ENCODE data around the gene RNF183. TPM values are rescaled to one million over a fixed set of nuclear protein-coding genes. Genes with fewer than 3 reads are reported as not detected.

The RNF183 gene
- total RNA-seq, 1 donor from 2014 or later: not detected

DNA sequence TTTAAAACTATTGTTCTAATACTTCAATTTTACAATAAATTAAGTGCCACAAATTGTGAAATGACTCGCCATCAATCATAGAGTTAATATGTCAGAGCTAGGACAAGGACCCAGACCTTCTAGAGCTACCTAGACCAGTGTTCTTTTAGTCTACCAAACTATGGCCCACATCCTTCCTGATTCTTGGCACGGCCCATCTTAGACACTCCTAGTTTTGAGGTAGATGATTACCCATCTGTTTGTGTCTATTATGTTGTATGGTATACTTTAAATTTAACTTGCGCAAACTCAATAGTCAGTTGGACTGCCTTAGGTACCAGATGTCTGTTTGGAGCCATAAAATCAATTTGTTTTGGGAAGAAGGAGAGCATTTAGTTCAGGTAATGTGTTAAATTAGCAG, 45.3 kb downstream of the RNF183 start:
- peaks cover 5% of the 10 kb centered on the region for H4K20me1 ChIP-seq (ENCODE audit: insufficient read depth, low read length)
- H3K27ac Mint-ChIP-seq (ENCODE audit: unreplicated experiment): no peak overlapping the region
- no peak overlapping the region for H3K27ac ChIP-seq (ENCODE audit: low read depth, low read length)
- H3K4me1 Mint-ChIP-seq (ENCODE audit: low read depth, unreplicated experiment): no peaks in the 10 kb centered on the region
- H3K9ac ChIP-seq (ENCODE audit: low read length): no peak overlapping the region
- no peak for TF ChIP-seq EZH2 (IDR thresholded peaks at IDR 0.05; ENCODE audit: insufficient read depth, low read length)
- TF ChIP-seq, protein P1, sequence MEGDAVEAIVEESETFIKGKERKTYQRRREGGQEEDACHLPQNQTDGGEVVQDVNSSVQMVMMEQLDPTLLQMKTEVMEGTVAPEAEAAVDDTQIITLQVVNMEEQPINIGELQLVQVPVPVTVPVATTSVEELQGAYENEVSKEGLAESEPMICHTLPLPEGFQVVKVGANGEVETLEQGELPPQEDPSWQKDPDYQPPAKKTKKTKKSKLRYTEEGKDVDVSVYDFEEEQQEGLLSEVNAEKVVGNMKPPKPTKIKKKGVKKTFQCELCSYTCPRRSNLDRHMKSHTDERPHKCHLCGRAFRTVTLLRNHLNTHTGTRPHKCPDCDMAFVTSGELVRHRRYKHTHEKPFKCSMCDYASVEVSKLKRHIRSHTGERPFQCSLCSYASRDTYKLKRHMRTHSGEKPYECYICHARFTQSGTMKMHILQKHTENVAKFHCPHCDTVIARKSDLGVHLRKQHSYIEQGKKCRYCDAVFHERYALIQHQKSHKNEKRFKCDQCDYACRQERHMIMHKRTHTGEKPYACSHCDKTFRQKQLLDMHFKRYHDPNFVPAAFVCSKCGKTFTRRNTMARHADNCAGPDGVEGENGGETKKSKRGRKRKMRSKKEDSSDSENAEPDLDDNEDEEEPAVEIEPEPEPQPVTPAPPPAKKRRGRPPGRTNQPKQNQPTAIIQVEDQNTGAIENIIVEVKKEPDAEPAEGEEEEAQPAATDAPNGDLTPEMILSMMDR (IDR thresholded peaks at IDR 0.05; ENCODE audit: insufficient read depth, low read depth, low read length): no peak
- no peaks in the 10 kb centered on the region for H3K4me1 ChIP-seq (ENCODE audit: insufficient read depth, low read length)
- H3K27me3 ChIP-seq (ENCODE audit: insufficient read depth, low read length): no peaks in the 10 kb centered on the region
- H3K36me3 ChIP-seq (ENCODE audit: insufficient read depth, low read length): peaks cover 13% of the 10 kb centered on the region
- no peaks in the 10 kb centered on the region for H3K79me2 ChIP-seq (ENCODE audit: insufficient read depth, low read length)
- no peak overlapping the region for H3K4me2 ChIP-seq (ENCODE audit: low read length)
- H3K36me3 Mint-ChIP-seq (ENCODE audit: low read depth, unreplicated experiment): peaks cover 16% of the 10 kb centered on the region
- no peak for FAIRE-seq
- no peak overlapping the region for H3K4me3 ChIP-seq (ENCODE audit: insufficient read depth, low read depth, low read length)
- no peak for DNase-seq (ENCODE audit: low read depth)
- no peaks in the 10 kb centered on the region for H3K9me3 Mint-ChIP-seq (ENCODE audit: unreplicated experiment)
- no peaks in the 10 kb centered on the region for H3K9me3 ChIP-seq (ENCODE audit: insufficient read depth, low read depth, low read length)
- no peak overlapping the region for H2AFZ ChIP-seq (ENCODE audit: low read depth, low read length)
- H3K27me3 Mint-ChIP-seq (ENCODE audit: low read depth, unreplicated experiment): no peaks in the 10 kb centered on the region
- H3K4me3 Mint-ChIP-seq (ENCODE audit: unreplicated experiment): no peak overlapping the region

DNA sequence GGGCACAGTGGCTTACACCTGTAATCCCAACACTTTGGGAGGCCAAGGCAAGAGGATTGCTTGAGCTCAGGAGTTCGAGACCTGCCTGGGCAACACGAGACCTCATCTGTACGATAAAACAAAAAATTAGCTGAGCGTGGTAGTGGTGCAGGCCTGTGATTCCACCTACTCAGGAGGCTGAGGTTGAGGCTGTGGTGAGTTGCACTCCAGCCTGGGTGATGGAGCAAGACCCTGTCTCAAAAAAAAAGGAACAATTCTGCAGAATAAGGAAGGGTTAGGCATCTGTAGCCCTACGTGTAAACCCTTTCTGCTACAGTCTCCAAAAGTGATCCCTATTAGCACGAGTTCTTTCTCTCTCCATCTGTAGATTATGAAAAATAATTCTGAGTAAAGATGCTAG, 47.7 kb downstream of the RNF183 start:
- H3K9me3 Mint-ChIP-seq (ENCODE audit: unreplicated experiment): peaks cover 3% of the 10 kb centered on the region
- peaks cover 6% of the 10 kb centered on the region for H3K36me3 Mint-ChIP-seq (ENCODE audit: low read depth, unreplicated experiment)
- DNase-seq (ENCODE audit: low read depth) (no peak), FAIRE-seq (no peak)
- no peaks in the 10 kb centered on the region for H3K4me1 Mint-ChIP-seq (ENCODE audit: low read depth, unreplicated experiment)
- no peak for TF ChIP-seq EZH2 (IDR thresholded peaks at IDR 0.05; ENCODE audit: insufficient read depth, low read length)
- TF ChIP-seq, protein P1 (IDR thresholded peaks at IDR 0.05; ENCODE audit: insufficient read depth, low read depth, low read length): no peak
- Histone ChIP-seq H2AFZ (ENCODE audit: low read depth, low read length) (no peak overlapping the region), H3K9me3 (ENCODE audit: insufficient read depth, low read depth, low read length) (no peaks in the 10 kb centered on the region), H3K4me3 (ENCODE audit: insufficient read depth, low read depth, low read length) (no peak overlapping the region), H4K20me1 (ENCODE audit: insufficient read depth, low read length) (peaks cover 5% of the 10 kb centered on the region), H3K79me2 (ENCODE audit: insufficient read depth, low read length) (no peaks in the 10 kb centered on the region), H3K4me2 (ENCODE audit: low read length) (no peak overlapping the region), H3K36me3 (ENCODE audit: insufficient read depth, low read length) (peaks cover 13% of the 10 kb centered on the region), H3K27ac (ENCODE audit: low read depth, low read length) (no peak overlapping the region), H3K27me3 (ENCODE audit: insufficient read depth, low read length) (no peaks in the 10 kb centered on the region), H3K4me1 (ENCODE audit: insufficient read depth, low read length) (no peaks in the 10 kb centered on the region), H3K9ac (ENCODE audit: low read length) (no peak overlapping the region)
- H3K27ac Mint-ChIP-seq (ENCODE audit: unreplicated experiment): no peak overlapping the region
- no peak overlapping the region for H3K4me3 Mint-ChIP-seq (ENCODE audit: unreplicated experiment)
- no peaks in the 10 kb centered on the region for H3K27me3 Mint-ChIP-seq (ENCODE audit: low read depth, unreplicated experiment)

DNA sequence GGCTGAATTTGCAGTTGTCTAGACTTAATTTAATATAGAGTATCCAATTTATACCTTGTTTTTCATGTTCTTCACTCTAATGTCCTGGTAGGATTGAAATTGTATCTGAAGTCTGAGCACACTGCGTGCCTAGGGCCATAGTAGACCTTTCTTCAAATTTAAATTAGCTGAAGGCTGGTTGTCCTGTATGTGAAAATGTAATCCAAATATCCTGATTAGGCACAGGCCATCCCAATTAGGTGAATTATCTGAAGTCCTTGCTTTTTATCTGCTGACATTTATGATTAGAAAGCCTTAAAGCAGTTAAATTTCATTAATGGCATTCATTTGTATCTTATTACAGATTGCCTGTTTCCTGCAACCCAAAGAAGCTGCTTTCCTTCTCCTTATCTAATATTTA, 48.2 kb downstream of the RNF183 start:
- Mint-ChIP-seq H3K9me3 (ENCODE audit: unreplicated experiment) (peaks cover 3% of the 10 kb centered on the region), H3K27me3 (ENCODE audit: low read depth, unreplicated experiment) (no peaks in the 10 kb centered on the region), H3K4me1 (ENCODE audit: low read depth, unreplicated experiment) (no peaks in the 10 kb centered on the region), H3K36me3 (ENCODE audit: low read depth, unreplicated experiment) (peaks cover 6% of the 10 kb centered on the region), H3K4me3 (ENCODE audit: unreplicated experiment) (no peak overlapping the region), H3K27ac (ENCODE audit: unreplicated experiment) (no peak overlapping the region)
- Histone ChIP-seq H3K4me3 (ENCODE audit: insufficient read depth, low read depth, low read length) (no peak overlapping the region), H3K4me2 (ENCODE audit: low read length) (no peak overlapping the region), H3K27ac (ENCODE audit: low read depth, low read length) (no peak overlapping the region), H3K9ac (ENCODE audit: low read length) (no peak overlapping the region), H4K20me1 (ENCODE audit: insufficient read depth, low read length) (peaks cover 5% of the 10 kb centered on the region), H3K27me3 (ENCODE audit: insufficient read depth, low read length) (no peaks in the 10 kb centered on the region), H3K9me3 (ENCODE audit: insufficient read depth, low read depth, low read length) (no peaks in the 10 kb centered on the region), H3K79me2 (ENCODE audit: insufficient read depth, low read length) (no peaks in the 10 kb centered on the region), H2AFZ (ENCODE audit: low read depth, low read length) (no peak overlapping the region), H3K4me1 (ENCODE audit: insufficient read depth, low read length) (no peaks in the 10 kb centered on the region), H3K36me3 (ENCODE audit: insufficient read depth, low read length) (peaks cover 12% of the 10 kb centered on the region)
- DNase-seq (ENCODE audit: low read depth) (no peak), FAIRE-seq (no peak)
- TF ChIP-seq, protein P1 (IDR thresholded peaks at IDR 0.05; ENCODE audit: insufficient read depth, low read depth, low read length): no peak

Measured in astrocyte (in vitro differentiated cells and primary cell).